CD4-positive, alpha-beta T cell (primary cell): Measurements from ENCODE around the gene FSHB. TPM values are rescaled to one million over a fixed set of nuclear protein-coding genes. Genes with fewer than 3 reads are reported as not detected.

Experiments used
- ATAC-seq: fragments of 200-7000 bp; cut with Tn5 transposase; one replicate; pipeline ENCODE4 v1.10.0; 2022; ENCODE audit warnings: mild to moderate bottlenecking; ENCODE audit not compliant: poor library complexity
- CTCF ChIA-PET: fragments of 350-600 bp; sonication (Branson Sonifier 250); formaldehyde crosslinking; loops from one replicate; lab custom pipeline; 2021; ENCODE audit warnings: antibody characterized with exemption, inconsistent platforms; lab: Charles Lee
- POLR2A ChIA-PET: fragments of 350-600 bp; sonication (Branson Sonifier 250); formaldehyde crosslinking; loops from one replicate; lab custom pipeline; 2021; ENCODE audit warnings: antibody characterized with exemption, inconsistent platforms; lab: Charles Lee
- DNase-seq, 14 experiments: peaks; one replicate each; pipeline ENCODE4 v3.0.0-alpha.2; 2013 to 2020; ENCODE audit warnings: mixed read lengths in 2 of 14
- H3K27ac ChIP-seq, 2 donors: one replicate each; pipeline versions ENCODE4 v1.5.1 to v1.7.0; 2013; ENCODE audit warnings: low read length in 2 of 2, low read depth in 1 of 2, mild to moderate bottlenecking in 1 of 2
- H3K27me3 ChIP-seq, 2 experiments: 1 replicate in 1 of 2; 2 replicates in 1 of 2; pipeline versions ENCODE4 v1.6.1 to v1.7.0; 2013; ENCODE audit warnings: low read length in 2 of 2, control low read depth in 1 of 2, mild to moderate bottlenecking in 1 of 2, moderate library complexity in 1 of 2; ENCODE audit not compliant: insufficient read depth in 2 of 2, control insufficient read depth in 1 of 2
- H3K36me3 ChIP-seq: one replicate; pipeline ENCODE4 v1.6.1; 2013; ENCODE audit warnings: low read length, control low read depth; ENCODE audit not compliant: insufficient read depth
- H3K4me1 ChIP-seq: one replicate; pipeline ENCODE4 v1.6.1; 2013; ENCODE audit warnings: low read length, control low read depth; ENCODE audit not compliant: insufficient read depth
- H3K4me3 ChIP-seq: one replicate; pipeline ENCODE4 v1.5.1; 2013; ENCODE audit warnings: mild to moderate bottlenecking, low read length, moderate library complexity
- H3K9me3 ChIP-seq, 2 experiments: 1 replicate in 1 of 2; 2 replicates in 1 of 2; pipeline versions ENCODE4 v1.6.1 to v1.7.0; 2013; ENCODE audit warnings: low read length in 2 of 2, mild to moderate bottlenecking in 2 of 2, control low read depth in 1 of 2, moderate library complexity in 1 of 2; ENCODE audit not compliant: control insufficient read depth in 1 of 2, insufficient read depth in 1 of 2
- H3K27ac Mint-ChIP-seq: one replicate; pipeline ENCODE4 v1.8.0; 2020; ENCODE audit warnings: mixed read lengths
- H3K27me3 Mint-ChIP-seq: one replicate; pipeline ENCODE4 v1.8.0; 2021; ENCODE audit warnings: mixed read lengths
- H3K36me3 Mint-ChIP-seq: one replicate; pipeline ENCODE4 v1.8.0; 2021; ENCODE audit warnings: low read depth, mixed read lengths
- H3K4me1 Mint-ChIP-seq: one replicate; pipeline ENCODE4 v1.8.0; 2021; ENCODE audit warnings: low read depth, mixed read lengths
- H3K4me3 Mint-ChIP-seq: one replicate; pipeline ENCODE4 v1.8.0; 2020; ENCODE audit warnings: mild to moderate bottlenecking, mixed read lengths
- H3K9me3 Mint-ChIP-seq: one replicate; pipeline ENCODE4 v1.8.0; 2020; ENCODE audit warnings: mixed read lengths
- intact Hi-C, 2 experiments: fragments of 100-400 bp; cut with DNase I in 1 of 2; cut with micrococcal nuclease in 1 of 2; formaldehyde crosslinking; loops; one replicate each; pipeline versions ENCODE4 v1.15.1 to v1.9.0; 2023 to 2025; cut with DNase I, micrococcal nuclease
- total RNA-seq, 174 experiments: library from RNA in 2 of 174; stranded (reverse) in 2 of 174; gene quantifications; one replicate each; pipeline ENCODE4 v1.2.3 and lab custom pipeline; 2021 to 2026
- TF ChIP-seq, protein P1 (sequence below): fragments of 200-600 bp; IDR thresholded peaks from one replicate; pipeline ENCODE4 v1.8.0; 2022; ENCODE audit warnings: antibody characterized with exemption, mild to moderate bottlenecking

Gene FSHB
- total RNA-seq, 2 experiments from 2014 or later: not detected

DNA sequence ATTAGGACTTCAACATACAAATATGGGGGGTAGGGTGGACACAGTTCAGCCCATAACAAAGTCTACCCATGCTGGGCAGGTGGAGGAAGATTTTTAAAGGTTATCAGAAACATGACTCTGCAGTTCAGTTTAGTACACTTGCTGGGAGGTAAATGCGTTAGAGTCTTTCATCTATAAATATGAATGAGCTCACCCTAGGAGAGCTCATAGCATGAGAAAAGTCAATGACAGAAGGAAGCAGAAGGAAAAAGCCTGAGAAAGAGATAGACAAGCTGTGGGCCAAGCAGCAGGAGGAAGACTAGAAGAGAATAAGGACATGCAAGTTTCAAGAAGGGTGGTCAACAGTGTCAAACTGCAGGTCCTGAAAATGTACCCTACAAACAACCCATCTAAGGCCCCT is 27.0 kb upstream of the FSHB start:
- intact Hi-C loops: no loop called here
- no peak overlapping the region for H3K27ac Mint-ChIP-seq
- H3K4me1 Mint-ChIP-seq: no peaks in the 10 kb centered on the region
- Histone ChIP-seq H3K9me3 (peaks cover 0 to 3% of the 10 kb centered on the region in 2 experiments), H3K4me3 (no peak overlapping the region), H3K27ac (no peak overlapping the region), H3K27me3 (no peaks in the 10 kb centered on the region), H3K4me1 (no peaks in the 10 kb centered on the region), H3K36me3 (no peaks in the 10 kb centered on the region)
- no peak overlapping the region for H3K4me3 Mint-ChIP-seq
- POLR2A ChIA-PET: no interaction called here
- no peaks in the 10 kb centered on the region for H3K9me3 Mint-ChIP-seq
- DNase-seq (no peak), ATAC-seq (no peak)
- CTCF ChIA-PET: interaction anchor here (1.7 kb wide), 1 partner anchor 13 kb away, joined by 3 read pairs; no protein-coding TSS in a partner anchor
- TF ChIP-seq, protein P1, sequence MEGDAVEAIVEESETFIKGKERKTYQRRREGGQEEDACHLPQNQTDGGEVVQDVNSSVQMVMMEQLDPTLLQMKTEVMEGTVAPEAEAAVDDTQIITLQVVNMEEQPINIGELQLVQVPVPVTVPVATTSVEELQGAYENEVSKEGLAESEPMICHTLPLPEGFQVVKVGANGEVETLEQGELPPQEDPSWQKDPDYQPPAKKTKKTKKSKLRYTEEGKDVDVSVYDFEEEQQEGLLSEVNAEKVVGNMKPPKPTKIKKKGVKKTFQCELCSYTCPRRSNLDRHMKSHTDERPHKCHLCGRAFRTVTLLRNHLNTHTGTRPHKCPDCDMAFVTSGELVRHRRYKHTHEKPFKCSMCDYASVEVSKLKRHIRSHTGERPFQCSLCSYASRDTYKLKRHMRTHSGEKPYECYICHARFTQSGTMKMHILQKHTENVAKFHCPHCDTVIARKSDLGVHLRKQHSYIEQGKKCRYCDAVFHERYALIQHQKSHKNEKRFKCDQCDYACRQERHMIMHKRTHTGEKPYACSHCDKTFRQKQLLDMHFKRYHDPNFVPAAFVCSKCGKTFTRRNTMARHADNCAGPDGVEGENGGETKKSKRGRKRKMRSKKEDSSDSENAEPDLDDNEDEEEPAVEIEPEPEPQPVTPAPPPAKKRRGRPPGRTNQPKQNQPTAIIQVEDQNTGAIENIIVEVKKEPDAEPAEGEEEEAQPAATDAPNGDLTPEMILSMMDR: no peak
- H3K36me3 Mint-ChIP-seq: no peaks in the 10 kb centered on the region
- peaks cover 14% of the 10 kb centered on the region for H3K27me3 Mint-ChIP-seq

DNA sequence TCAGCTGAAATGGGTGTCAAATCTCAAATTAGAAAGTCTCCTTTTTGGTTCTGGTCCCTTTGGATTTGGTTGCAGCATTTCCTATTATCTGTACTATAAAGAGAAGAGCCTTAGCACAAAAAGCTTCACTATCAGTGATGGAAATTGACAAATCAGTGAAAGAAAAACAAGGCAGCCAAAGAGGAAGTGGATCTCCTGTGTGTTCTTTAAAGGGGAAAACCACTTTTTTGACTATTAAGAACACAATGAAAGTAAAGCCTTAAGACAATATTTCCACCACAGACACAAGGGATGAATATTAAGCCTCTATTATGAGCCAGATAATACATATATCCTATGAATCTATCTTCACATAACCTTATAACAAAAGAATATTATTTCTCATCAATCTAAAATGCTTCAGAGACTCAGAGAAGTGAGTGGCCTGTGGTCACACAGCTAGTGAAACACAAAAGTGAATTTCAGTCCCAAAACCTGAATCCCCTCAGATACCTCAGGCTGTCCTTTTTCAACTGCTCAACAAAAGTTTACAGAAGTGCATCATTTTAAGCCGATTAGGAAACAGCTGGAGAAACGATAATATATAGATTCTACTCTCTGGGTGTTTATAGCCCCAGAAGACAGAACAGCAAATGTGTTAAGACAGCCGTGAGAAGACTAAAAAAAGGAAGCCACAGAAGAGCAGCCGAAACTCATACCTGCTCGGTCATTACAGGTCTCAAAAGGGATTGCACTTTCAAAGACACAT is 24.4 kb upstream of the FSHB start:
- TF ChIP-seq, protein P1: no peak
- H3K27me3 ChIP-seq: no peaks in the 10 kb centered on the region
- POLR2A ChIA-PET: no interaction called here
- CTCF ChIA-PET: no interaction called here
- H3K36me3 ChIP-seq: no peaks in the 10 kb centered on the region
- H3K4me3 ChIP-seq: no peak overlapping the region
- Mint-ChIP-seq H3K27me3 (peaks cover 14% of the 10 kb centered on the region), H3K27ac (no peak overlapping the region), H3K9me3 (no peaks in the 10 kb centered on the region), H3K4me1 (no peaks in the 10 kb centered on the region), H3K36me3 (no peaks in the 10 kb centered on the region), H3K4me3 (no peak overlapping the region)
- H3K9me3 ChIP-seq: no peaks in the 10 kb centered on the region
- ATAC-seq (no peak), DNase-seq (no peak)
- H3K4me1 ChIP-seq: no peaks in the 10 kb centered on the region
- no peak overlapping the region for H3K27ac ChIP-seq
- intact Hi-C loops: no loop called here

DNA sequence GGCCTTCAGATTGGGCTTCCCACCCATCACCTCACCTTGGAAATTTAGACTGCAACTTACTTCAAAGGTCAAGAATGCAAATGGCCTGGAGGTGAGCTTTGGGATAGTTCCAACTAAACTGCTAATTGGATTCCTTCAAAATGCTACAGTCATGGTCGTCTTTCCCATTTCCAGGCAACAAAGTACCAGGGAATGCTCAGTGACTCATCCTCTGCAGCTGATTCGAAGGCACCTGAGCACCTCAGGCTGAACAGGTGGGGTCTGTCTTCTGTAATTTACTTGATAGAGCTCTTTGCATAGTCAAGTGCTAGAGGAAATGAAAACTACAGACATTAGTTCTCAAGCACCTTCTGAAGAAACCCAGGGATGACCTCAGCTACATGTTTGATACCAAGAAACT is 20.5 kb upstream of the FSHB start:
- Mint-ChIP-seq H3K36me3 (no peaks in the 10 kb centered on the region), H3K9me3 (no peaks in the 10 kb centered on the region), H3K4me3 (no peak overlapping the region), H3K4me1 (no peaks in the 10 kb centered on the region), H3K27ac (no peak overlapping the region), H3K27me3 (peaks cover 6% of the 10 kb centered on the region)
- ChIA-PET CTCF (no interaction called here), POLR2A (no interaction called here)
- ATAC-seq (no peak), DNase-seq (no peak)
- no peaks in the 10 kb centered on the region for H3K9me3 ChIP-seq
- TF ChIP-seq, protein P1: no peak
- no peaks in the 10 kb centered on the region for H3K27me3 ChIP-seq
- H3K27ac ChIP-seq: no peak overlapping the region
- H3K4me3 ChIP-seq: no peak overlapping the region
- no peaks in the 10 kb centered on the region for H3K4me1 ChIP-seq
- intact Hi-C loops: no loop called here
- H3K36me3 ChIP-seq: no peaks in the 10 kb centered on the region
